H1 (cell line): ENCODE data around the gene IL1RAP. TPM values are rescaled to one million over a fixed set of nuclear protein-coding genes. Genes with fewer than 3 reads are reported as not detected.

Experiments used
- CTCF ChIA-PET: fragments of 300-600 bp; sonication (Branson Sonifier 250); formaldehyde crosslinking; loops from one replicate; lab custom pipeline; 2021; ENCODE audit not compliant: partially characterized antibody; lab: Charles Lee
- POLR2A ChIA-PET: fragments of 300-600 bp; sonication (Branson Sonifier 250); formaldehyde crosslinking; loops from one replicate; lab custom pipeline; 2021; ENCODE audit warnings: inconsistent platforms; ENCODE audit not compliant: partially characterized antibody; lab: Charles Lee
- DNase-seq, 2 experiments: peaks; one replicate each; pipeline versions ENCODE4 v3.0.0 to v3.0.0-alpha.2; 2010 to 2022; ENCODE audit warnings: low spot score in 2 of 2, low read depth in 1 of 2, mixed read lengths in 1 of 2
- FAIRE-seq: peaks from 2 replicates; lab custom pipeline; 2011; peaks lifted over from hg19 to GRCh38; lab: Jason Lieb, UNC
- H2AFZ ChIP-seq: 2 replicates; pipeline ENCODE4 v1.8.1; 2012; ENCODE audit warnings: low read length, inconsistent platforms
- H2AK5ac ChIP-seq: 2 replicates; pipeline ENCODE4 v1.6.1; 2013; ENCODE audit warnings: low read depth, low read length
- H2BK120ac ChIP-seq: replicated peaks from 2 replicates; pipeline ENCODE3; 2013; ENCODE audit warnings: low read depth, low read length, inconsistent platforms
- H2BK12ac ChIP-seq: 2 replicates; pipeline ENCODE4 v1.6.1; 2013; ENCODE audit warnings: low read depth, low read length
- H2BK15ac ChIP-seq: 2 replicates; pipeline ENCODE4 v1.6.1; 2013; ENCODE audit warnings: low read length
- H2BK20ac ChIP-seq: 2 replicates; pipeline ENCODE4 v1.6.1; 2013; ENCODE audit warnings: low read length
- H2BK5ac ChIP-seq: 2 replicates; pipeline ENCODE4 v1.6.1; 2013; ENCODE audit warnings: low read depth, low read length
- H3K14ac ChIP-seq: 2 replicates; pipeline ENCODE4 v1.6.1; 2013; ENCODE audit warnings: inconsistent platforms; ENCODE audit not compliant: insufficient read length
- H3K18ac ChIP-seq: 2 replicates; pipeline ENCODE4 v1.6.1; 2013; ENCODE audit warnings: low read length; ENCODE audit errors: extremely low read depth
- H3K23ac ChIP-seq: 2 replicates; pipeline ENCODE4 v1.6.1; 2013; ENCODE audit warnings: inconsistent platforms; ENCODE audit not compliant: insufficient read length
- H3K23me2 ChIP-seq: 2 replicates; pipeline ENCODE4 v1.6.1; 2013; ENCODE audit warnings: low read depth, low read length
- H3K27ac ChIP-seq: 2 replicates; pipeline ENCODE4 v1.6.1; 2011; ENCODE audit warnings: low read depth, low read length, inconsistent platforms
- H3K27me3 ChIP-seq, 4 experiments: replicated peaks in 1 of 4; 1 replicate in 1 of 4; 2 replicates in 3 of 4; pipeline versions ENCODE4 v1.6.1 to v1.8.1; 2011 to 2013; ENCODE audit warnings: low read length in 3 of 4, mild to moderate bottlenecking in 3 of 4, inconsistent platforms in 2 of 4, mixed read lengths in 2 of 4, moderate library complexity in 1 of 4; ENCODE audit not compliant: control insufficient read depth in 3 of 4, insufficient read depth in 3 of 4; ENCODE audit errors: extremely low read depth in 1 of 4
- H3K36me3 ChIP-seq, 4 experiments: 2 replicates each; pipeline versions ENCODE4 v1.6.1 to v1.8.1; 2011 to 2013; ENCODE audit warnings: mild to moderate bottlenecking in 4 of 4, low read length in 3 of 4, moderate library complexity in 2 of 4, control low read depth in 1 of 4, inconsistent platforms in 1 of 4; ENCODE audit not compliant: insufficient read depth in 4 of 4, control insufficient read depth in 2 of 4
- H3K4ac ChIP-seq: replicated peaks from 2 replicates; pipeline ENCODE3; 2013; ENCODE audit warnings: low read length, low read depth, mixed read lengths, inconsistent platforms; ENCODE audit not compliant: insufficient read length
- H3K4me1 ChIP-seq, 4 experiments: replicated peaks in 1 of 4; 1 replicate in 1 of 4; 2 replicates in 3 of 4; pipeline versions ENCODE4 v1.6.1 to v1.8.1; 2011 to 2013; ENCODE audit warnings: low read length in 3 of 4, inconsistent platforms in 2 of 4, mixed read lengths in 1 of 4; ENCODE audit not compliant: insufficient read depth in 4 of 4, control insufficient read depth in 3 of 4
- H3K4me2 ChIP-seq, 2 experiments: 2 replicates each; pipeline versions ENCODE4 v1.6.1 to v1.8.1; 2011 to 2013; ENCODE audit warnings: low read depth in 2 of 2, low read length in 2 of 2, control low read depth in 1 of 2, inconsistent platforms in 1 of 2, mild to moderate bottlenecking in 1 of 2; ENCODE audit not compliant: insufficient read depth in 1 of 2
- H3K4me3 ChIP-seq, 4 experiments: fragments of 200-600, 300-600 bp in 1 of 4; sonication (generic), shearing (Covaris generic), sonication (Bioruptor Twin) in 1 of 4; 2 replicates each; pipeline versions ENCODE4 v1.5.1 to v1.8.1; 2011 to 2016; ENCODE audit warnings: low read length in 4 of 4, low read depth in 3 of 4, control low read depth in 2 of 4, inconsistent platforms in 2 of 4, mild to moderate bottlenecking in 2 of 4, mixed read lengths in 1 of 4, moderate library complexity in 1 of 4; ENCODE audit not compliant: insufficient read depth in 2 of 4; ENCODE audit errors: extremely low read depth in 1 of 4
- H3K56ac ChIP-seq: replicated peaks from 2 replicates; pipeline ENCODE3; 2013; ENCODE audit warnings: low read depth, mild to moderate bottlenecking, mixed read lengths, low read length, inconsistent platforms; ENCODE audit not compliant: insufficient read length
- H3K79me1 ChIP-seq: 2 replicates; pipeline ENCODE4 v1.6.1; 2013; ENCODE audit warnings: low read depth, low read length, control low read depth
- H3K79me2 ChIP-seq, 2 experiments: 2 replicates each; pipeline versions ENCODE4 v1.6.1 to v1.8.1; 2012 to 2013; ENCODE audit warnings: low read length in 2 of 2, mild to moderate bottlenecking in 2 of 2, inconsistent platforms in 1 of 2; ENCODE audit not compliant: insufficient read depth in 2 of 2, control insufficient read depth in 1 of 2
- H3K9ac ChIP-seq, 4 experiments: replicated peaks in 1 of 4; 1 replicate in 1 of 4; 2 replicates in 3 of 4; pipeline versions ENCODE4 v1.6.1 to v1.8.1; 2011 to 2013; ENCODE audit warnings: low read depth in 3 of 4, low read length in 3 of 4, control low read depth in 2 of 4, mild to moderate bottlenecking in 2 of 4, moderate library complexity in 2 of 4, inconsistent platforms in 1 of 4; ENCODE audit errors: extremely low read depth in 1 of 4
- H3K9me3 ChIP-seq, 2 experiments: 2 replicates each; pipeline versions ENCODE4 v1.6.1 to v1.8.1; 2012 to 2013; ENCODE audit warnings: mild to moderate bottlenecking in 2 of 2, moderate library complexity in 2 of 2, control low read depth in 1 of 2, inconsistent platforms in 1 of 2, low read depth in 1 of 2, low read length in 1 of 2, mixed read lengths in 1 of 2; ENCODE audit not compliant: insufficient read depth in 2 of 2
- H4K20me1 ChIP-seq, 2 experiments: replicated peaks in 1 of 2; 2 replicates each; pipeline versions ENCODE3 to v1.8.1; 2011 to 2013; ENCODE audit warnings: inconsistent platforms in 2 of 2, low read length in 2 of 2, mild to moderate bottlenecking in 1 of 2; ENCODE audit not compliant: insufficient read depth in 2 of 2, control insufficient read depth in 1 of 2
- H4K5ac ChIP-seq: 2 replicates; pipeline ENCODE4 v1.6.1; 2013; ENCODE audit warnings: low read length, low read depth, mixed read lengths, inconsistent platforms; ENCODE audit not compliant: insufficient read length
- H4K8ac ChIP-seq: 2 replicates; pipeline ENCODE4 v1.8.0; 2013; ENCODE audit warnings: mild to moderate bottlenecking, moderate library complexity, low read length, inconsistent platforms; ENCODE audit not compliant: insufficient read depth; ENCODE audit errors: extremely low read depth
- H4K91ac ChIP-seq: replicated peaks from 2 replicates; pipeline ENCODE3; 2013; ENCODE audit warnings: low read length, mixed read lengths, inconsistent platforms; ENCODE audit not compliant: insufficient read length
- CBX8 ChIP-seq: fragments of 300-800, 300-1000 bp; sonication (generic); IDR thresholded peaks from 2 replicates; pipeline ENCODE4 v1.7.1; 2016; ENCODE audit warnings: low read depth, low read length, borderline replicate concordance
- CHD2 ChIP-seq: IDR thresholded peaks from 2 replicates; pipeline ENCODE4 v1.6.1; 2012; ENCODE audit warnings: low read length, improper control_type of control experiment
- MAX ChIP-seq: IDR thresholded peaks from 2 replicates; pipeline ENCODE4 v1.6.1; 2012; ENCODE audit warnings: inconsistent platforms
- RAD21 ChIP-seq, 2 experiments: IDR thresholded peaks in 1 of 2; conservative IDR thresholded peaks in 1 of 2; 2 replicates each; pipeline ENCODE4 v1.6.1; 2011; ENCODE audit warnings: low read depth in 2 of 2, low read length in 2 of 2, improper control_type of control experiment in 1 of 2, inconsistent platforms in 1 of 2, mild to moderate bottlenecking in 1 of 2, moderate library complexity in 1 of 2
- TBP ChIP-seq: IDR thresholded peaks from 2 replicates; pipeline ENCODE4 v1.6.1; 2011; ENCODE audit warnings: low read depth, low read length, improper control_type of control experiment
- WGBS, 2 experiments: shearing (Covaris generic) in 1 of 2; methylation state at CpG; one replicate each; pipeline versions ENCODE4 v1.1.6 to v1.1.7; 2013 to 2015; ENCODE audit warnings: low lambda C conversion rate in 2 of 2, mixed read lengths in 2 of 2, inconsistent platforms in 1 of 2, low coverage in 1 of 2, missing lambda C conversion rate in 1 of 2; ENCODE audit not compliant: insufficient replicate concordance in 2 of 2, insufficient coverage in 1 of 2, insufficient read length in 1 of 2; ENCODE audit errors: extremely low coverage in 1 of 2, missing lambda C conversion rate in 1 of 2; 5-methylcytosine and 5-hydroxymethylcytosine counted together
- polyA plus RNA-seq, 7 experiments: library from polyadenylated mRNA; depleted of rRNA in 3 of 7; stranded (reverse) in 5 of 7; unstranded in 2 of 7; fragments of >200 nt in 5 of 7; fragments of 200-250 nt in 2 of 7; gene quantifications; 1 replicate in 5 of 7; 2 replicates in 1 of 7; 4 replicates in 1 of 7; pipeline versions ENCODE4 v1.2.1 to v1.2.3, GENCODE V29; 2011 to 2013; ENCODE audit warnings: missing spikeins in 2 of 7, mixed read lengths in 2 of 7
- total RNA-seq: library from RNA; stranded (reverse); fragmentation: NEBNext Ultra II Directional; extraction: Animal tissue kit (Norgen Biotek cat#: 25700); gene quantifications from 2 replicates; pipeline ENCODE4 v1.2.1, GENCODE V29; 2021

IL1RAP gene
- total and polyA plus RNA-seq, 2 of the 8 experiments (the other 6 are each of a cell fraction or from before 2014, with no cell fraction given) = 2.4 to 3.9 TPM

DNA sequence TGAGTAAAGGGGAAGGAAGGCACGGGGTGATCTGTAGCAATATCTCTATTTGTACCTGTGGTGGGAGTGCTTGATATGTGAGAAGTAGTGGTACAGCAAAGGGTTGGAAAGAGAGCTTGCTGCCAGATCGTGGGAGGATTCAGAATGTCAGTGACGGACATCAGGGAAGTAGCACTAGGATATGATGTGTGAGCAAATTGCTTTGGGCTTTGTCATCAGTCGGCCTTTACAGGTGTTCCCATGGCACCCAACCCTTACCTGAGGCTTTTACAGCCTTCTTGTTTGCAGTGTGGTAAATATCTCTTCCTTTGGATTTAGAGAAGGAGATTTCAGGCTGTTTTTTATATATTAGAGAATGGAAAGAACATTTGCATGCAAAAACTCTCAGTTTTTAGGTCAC is 29.8 kb downstream of the IL1RAP start:
- no peak for DNase-seq
- H2AFZ ChIP-seq = no peak overlapping the region
- no peak overlapping the region for H2BK120ac ChIP-seq
- peaks cover 0 to 7% (median 4%) of the 10 kb centered on the region in 4 experiments; a peak in 3 of 7 replicates for H3K4me1 ChIP-seq
- no peak overlapping the region for H3K23ac ChIP-seq
- H3K79me1 ChIP-seq = no peaks in the 10 kb centered on the region
- ChIA-PET POLR2A (no interaction called here), CTCF (no interaction called here)
- no peak overlapping the region for H4K91ac ChIP-seq
- H3K18ac ChIP-seq = no peak overlapping the region
- no peak overlapping the region for H3K56ac ChIP-seq
- no peak overlapping the region for H2BK12ac ChIP-seq
- H3K9ac ChIP-seq = no peak overlapping the region
- no peak overlapping the region for H2BK15ac ChIP-seq
- H2BK20ac ChIP-seq = no peak overlapping the region
- 82% methylated on average over 4 of the region's 4 CpGs; no CpG with 5 or more reads in 1 of the 2 experiments for WGBS, 2 experiments
- peaks cover 15 to 41% (median 33%) of the 10 kb centered on the region in 4 experiments for H3K27me3 ChIP-seq
- H4K20me1 ChIP-seq = no peaks in the 10 kb centered on the region
- H2BK5ac ChIP-seq = no peak overlapping the region
- no peak overlapping the region for H4K8ac ChIP-seq
- H3K36me3 ChIP-seq = no peaks in the 10 kb centered on the region
- H3K23me2 ChIP-seq = no peaks in the 10 kb centered on the region
- no peak overlapping the region for H3K4me3 ChIP-seq
- no peak overlapping the region for H3K4me2 ChIP-seq
- no peak overlapping the region for H4K5ac ChIP-seq
- no peaks in the 10 kb centered on the region for H3K9me3 ChIP-seq
- H2AK5ac ChIP-seq = no peak overlapping the region; the same call in 1 of the 2 replicates
- no peak overlapping the region for H3K27ac ChIP-seq
- no peak overlapping the region for H3K14ac ChIP-seq
- no peak overlapping the region for H3K4ac ChIP-seq
- no peaks in the 10 kb centered on the region for H3K79me2 ChIP-seq
- no peak for FAIRE-seq
- TF ChIP-seq CHD2 (no peak), RAD21 (IDR thresholded peaks at IDR 0.05 in 1 of 2, conservative IDR thresholded peaks at IDR 0.05 in 1 of 2; ENCODE audit: low read depth in 2 of 2, low read length in 2 of 2) (no peak), TBP (no peak), CBX8 (no peak), MAX (no peak)
